ENCODE data around the gene VMAC. TPM values are rescaled to one million over a fixed set of nuclear protein-coding genes. Genes with fewer than 3 reads are reported as not detected.

VMAC gene
- total RNA-seq, 1 donor from 2014 or later = 4.5 TPM

DNA sequence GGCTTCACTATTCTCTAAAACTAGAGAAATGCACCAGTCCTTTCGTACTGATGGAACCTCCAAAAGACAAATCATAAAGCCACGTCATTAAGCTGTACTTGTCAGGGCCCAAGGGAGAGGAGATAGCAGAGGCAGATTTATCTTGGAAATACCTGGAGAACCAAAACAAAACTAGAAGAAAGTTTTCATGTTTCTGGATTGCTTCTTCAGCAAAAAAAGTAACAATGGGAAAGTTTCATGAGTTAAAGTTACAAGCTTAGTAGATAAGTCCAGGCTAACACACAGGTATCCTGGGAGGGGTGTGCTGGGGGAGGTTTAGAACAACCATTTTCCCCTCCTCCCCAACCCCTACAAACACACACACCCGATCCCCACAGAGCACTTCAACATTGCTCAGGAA lies 51.7 kb downstream of the VMAC start:
- peaks cover 2% of the 10 kb centered on the region for H3K36me3 ChIP-seq (ENCODE audit: control insufficient read depth, insufficient read depth, low read length)
- TF ChIP-seq, protein P1, sequence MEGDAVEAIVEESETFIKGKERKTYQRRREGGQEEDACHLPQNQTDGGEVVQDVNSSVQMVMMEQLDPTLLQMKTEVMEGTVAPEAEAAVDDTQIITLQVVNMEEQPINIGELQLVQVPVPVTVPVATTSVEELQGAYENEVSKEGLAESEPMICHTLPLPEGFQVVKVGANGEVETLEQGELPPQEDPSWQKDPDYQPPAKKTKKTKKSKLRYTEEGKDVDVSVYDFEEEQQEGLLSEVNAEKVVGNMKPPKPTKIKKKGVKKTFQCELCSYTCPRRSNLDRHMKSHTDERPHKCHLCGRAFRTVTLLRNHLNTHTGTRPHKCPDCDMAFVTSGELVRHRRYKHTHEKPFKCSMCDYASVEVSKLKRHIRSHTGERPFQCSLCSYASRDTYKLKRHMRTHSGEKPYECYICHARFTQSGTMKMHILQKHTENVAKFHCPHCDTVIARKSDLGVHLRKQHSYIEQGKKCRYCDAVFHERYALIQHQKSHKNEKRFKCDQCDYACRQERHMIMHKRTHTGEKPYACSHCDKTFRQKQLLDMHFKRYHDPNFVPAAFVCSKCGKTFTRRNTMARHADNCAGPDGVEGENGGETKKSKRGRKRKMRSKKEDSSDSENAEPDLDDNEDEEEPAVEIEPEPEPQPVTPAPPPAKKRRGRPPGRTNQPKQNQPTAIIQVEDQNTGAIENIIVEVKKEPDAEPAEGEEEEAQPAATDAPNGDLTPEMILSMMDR (IDR thresholded peaks at IDR 0.05; ENCODE audit: insufficient read depth, low read length, severe bottlenecking) = no peak
- DNase-seq (ENCODE audit: low read depth) (no peak), FAIRE-seq (no peak)
- no peak overlapping the region for H3K4me3 ChIP-seq (ENCODE audit: low read depth, low read length)
- H3K27me3 ChIP-seq (ENCODE audit: control insufficient read depth, insufficient read depth, low read length) = no peaks in the 10 kb centered on the region

- no peak for DNase-seq (ENCODE audit: low read depth)
- TF ChIP-seq, protein P1 (IDR thresholded peaks at IDR 0.05; ENCODE audit: insufficient read depth, low read length, severe bottlenecking) = no peak
- no peak for FAIRE-seq
- no peaks in the 10 kb centered on the region for H3K27me3 ChIP-seq (ENCODE audit: control insufficient read depth, insufficient read depth, low read length)
- H3K36me3 ChIP-seq (ENCODE audit: control insufficient read depth, insufficient read depth, low read length) = peaks cover 2% of the 10 kb centered on the region
- H3K4me3 ChIP-seq (ENCODE audit: low read depth, low read length) = no peak overlapping the region
Observed at GRCh38 chr19:5956728-5957127, 52.1 kb downstream of the VMAC start.

DNA sequence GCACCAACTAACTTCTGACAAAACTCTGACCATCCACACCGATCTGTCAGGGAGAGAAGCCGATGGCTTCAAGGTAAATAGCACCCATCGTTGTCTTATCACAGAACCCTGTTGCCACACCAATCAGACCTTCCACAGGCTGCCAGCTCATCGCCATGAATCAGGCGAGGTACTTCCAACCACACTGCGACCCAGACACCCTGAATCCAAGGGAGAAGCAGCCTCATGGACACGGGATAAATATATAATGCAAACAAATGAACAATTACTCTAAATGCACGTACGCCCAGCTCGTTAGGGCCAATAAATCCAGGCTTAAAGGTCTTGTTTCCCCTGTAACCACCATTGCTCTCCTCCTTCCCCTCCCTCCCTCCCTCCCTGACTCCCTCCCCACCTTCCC lies 52.5 kb downstream of the VMAC start:
- Histone ChIP-seq H3K4me3 (ENCODE audit: low read depth, low read length) (no peak overlapping the region), H3K36me3 (ENCODE audit: control insufficient read depth, insufficient read depth, low read length) (peaks cover 2% of the 10 kb centered on the region), H3K27me3 (ENCODE audit: control insufficient read depth, insufficient read depth, low read length) (no peaks in the 10 kb centered on the region)
- TF ChIP-seq, protein P1 (IDR thresholded peaks at IDR 0.05; ENCODE audit: insufficient read depth, low read length, severe bottlenecking) = no peak
- FAIRE-seq = peak; percentile 92
- peak; percentile 58 for DNase-seq (ENCODE audit: low read depth)

DNA sequence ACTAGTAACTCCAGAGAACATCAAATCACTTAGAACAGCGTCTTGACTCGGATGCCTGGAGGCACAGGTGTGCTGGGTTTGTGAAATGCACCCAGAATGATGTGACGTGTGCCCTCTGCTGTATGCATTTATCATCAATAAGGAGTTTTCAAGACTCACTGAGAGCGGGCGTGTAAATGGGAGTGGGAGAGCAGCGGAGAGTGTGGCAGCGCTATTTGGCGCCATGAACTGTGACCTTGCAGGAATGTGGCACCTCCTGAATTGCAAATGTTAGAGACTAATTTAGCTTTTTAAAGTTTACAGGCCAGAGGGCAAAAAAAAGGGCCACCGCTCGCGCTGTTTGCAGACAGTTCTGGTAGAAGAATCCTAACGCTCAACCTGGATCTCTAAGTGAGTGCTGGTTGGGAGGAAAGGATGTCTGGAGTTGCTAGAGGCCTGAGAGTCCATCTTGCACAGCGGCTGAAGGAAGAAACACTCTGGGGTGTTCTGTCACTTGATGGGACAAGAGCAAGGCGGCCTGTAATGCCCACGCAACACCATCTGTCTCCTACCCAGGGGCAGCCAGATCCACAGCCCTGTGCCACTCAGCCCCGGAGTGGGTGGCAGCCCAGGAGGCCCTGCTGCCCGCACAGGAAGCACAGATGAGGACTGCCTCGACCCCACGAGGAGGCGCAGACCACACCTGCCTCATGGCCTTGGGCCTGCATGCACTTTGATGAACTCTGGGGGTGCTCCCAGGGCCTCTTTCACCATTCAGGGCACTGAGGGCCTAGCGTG lies 53.6 kb downstream of the VMAC start:
- H3K36me3 ChIP-seq (ENCODE audit: control insufficient read depth, insufficient read depth, low read length) = peaks cover 2% of the 10 kb centered on the region
- DNase-seq (ENCODE audit: low read depth) = no peak
- TF ChIP-seq, protein P1 (IDR thresholded peaks at IDR 0.05; ENCODE audit: insufficient read depth, low read length, severe bottlenecking) = no peak
- FAIRE-seq = no peak
- no peaks in the 10 kb centered on the region for H3K27me3 ChIP-seq (ENCODE audit: control insufficient read depth, insufficient read depth, low read length)
- H3K4me3 ChIP-seq (ENCODE audit: low read depth, low read length) = no peak overlapping the region

DNA sequence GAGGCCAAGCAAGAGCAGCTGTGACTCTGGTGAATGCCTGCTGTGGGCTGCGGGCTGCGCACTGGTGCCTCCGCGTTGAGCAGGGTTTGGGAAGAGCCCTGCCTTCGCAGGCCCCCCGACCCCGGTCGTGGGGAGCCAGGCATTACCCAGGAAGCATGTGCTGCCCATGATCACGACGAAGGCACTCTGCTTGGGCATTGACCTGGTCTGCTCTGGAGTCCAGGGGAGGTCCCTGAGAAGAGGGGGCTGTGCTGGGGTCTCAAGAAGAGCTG lies 54.1 kb downstream of the VMAC start:
- H3K36me3 ChIP-seq (ENCODE audit: control insufficient read depth, insufficient read depth, low read length) = peaks cover 2% of the 10 kb centered on the region
- H3K27me3 ChIP-seq (ENCODE audit: control insufficient read depth, insufficient read depth, low read length) = no peaks in the 10 kb centered on the region
- no peak overlapping the region for H3K4me3 ChIP-seq (ENCODE audit: low read depth, low read length)
- DNase-seq (ENCODE audit: low read depth) (no peak), FAIRE-seq (no peak)
- TF ChIP-seq, protein P1 (IDR thresholded peaks at IDR 0.05; ENCODE audit: insufficient read depth, low read length, severe bottlenecking) = no peak
